Measurements from ENCODE around the gene CDK14.

Gene CDK14

DNA sequence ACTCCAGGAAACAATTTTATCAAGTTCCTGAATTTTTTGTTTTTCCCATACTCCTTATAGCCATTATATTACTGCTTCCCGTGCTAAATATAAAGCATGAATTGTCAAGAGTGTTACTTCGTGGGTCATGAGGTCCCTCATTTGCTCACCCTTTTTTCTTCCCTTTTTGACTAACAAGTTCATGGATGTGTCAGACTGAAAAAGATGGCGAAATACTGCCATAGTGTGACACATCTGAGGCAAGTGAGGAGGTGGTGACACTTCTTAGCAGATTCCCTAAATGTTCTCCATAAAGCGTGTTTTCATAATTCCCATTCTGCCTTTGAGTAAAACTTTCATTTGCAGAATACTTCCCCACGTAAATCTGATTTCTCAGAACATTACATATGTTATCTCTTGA is 398.5 kb downstream of the CDK14 start:
- H3K4me3 ChIP-seq (ENCODE audit: extremely low read depth, insufficient read depth, low read length, poor library complexity, severe bottlenecking): no peak overlapping the region
- 93 to 100% methylated on average over 3 of the region's 5 CpGs for WGBS, 2 experiments (ENCODE audit: insufficient coverage in 2 of 2)

DNA sequence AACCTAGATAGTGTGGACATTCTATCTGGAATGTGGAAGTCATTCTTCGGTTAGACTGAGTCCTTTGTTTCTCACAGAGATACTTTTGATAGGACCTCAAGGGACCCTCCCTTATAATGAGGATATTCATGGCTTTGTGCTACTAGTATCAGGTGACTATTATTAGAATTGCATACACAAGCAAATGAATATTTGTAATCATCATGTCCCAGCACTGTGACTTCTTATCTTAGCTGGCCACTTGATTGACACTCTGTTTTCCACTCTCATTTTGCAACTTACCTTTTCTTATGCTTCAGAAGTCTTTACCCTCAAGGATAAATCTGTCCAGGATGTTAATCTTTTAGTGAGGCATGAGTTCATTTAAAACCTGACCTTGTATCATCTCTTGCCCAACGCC is 399.9 kb downstream of the CDK14 start:
- H3K4me3 ChIP-seq (ENCODE audit: extremely low read depth, insufficient read depth, low read length, poor library complexity, severe bottlenecking): no peak overlapping the region
- no peak overlapping the region for H3K27ac ChIP-seq (ENCODE audit: low read depth, low read length, severe bottlenecking)
- WGBS, 2 experiments (ENCODE audit: insufficient coverage in 2 of 2): 86% methylated on average over 1 of the region's 2 CpGs; no CpG with 5 or more reads in 1 of the 2 experiments
- H3K4me1 ChIP-seq (ENCODE audit: control insufficient read depth, insufficient read depth, low read length, poor library complexity, severe bottlenecking): peaks cover 19% of the 10 kb centered on the region
- no peaks in the 10 kb centered on the region for H3K9me3 ChIP-seq (ENCODE audit: control insufficient read depth, low read length)
- H3K36me3 ChIP-seq (ENCODE audit: control insufficient read depth, insufficient read depth, low read length): peaks cover 8% of the 10 kb centered on the region

More for the DNA sequence above, 398.5 kb downstream of the CDK14 start:
- H3K9me3 ChIP-seq (ENCODE audit: control insufficient read depth, low read length): no peaks in the 10 kb centered on the region
- H3K4me1 ChIP-seq (ENCODE audit: control insufficient read depth, insufficient read depth, low read length, poor library complexity, severe bottlenecking): peaks cover 5% of the 10 kb centered on the region
- no peak overlapping the region for H3K27ac ChIP-seq (ENCODE audit: low read depth, low read length, severe bottlenecking)
- H3K36me3 ChIP-seq (ENCODE audit: control insufficient read depth, insufficient read depth, low read length): peaks cover 8% of the 10 kb centered on the region

- no CpG with 5 or more reads among the region's 5 CpGs for WGBS, 2 experiments (ENCODE audit: insufficient coverage in 2 of 2)
- Histone ChIP-seq H3K27ac (ENCODE audit: low read depth, low read length, severe bottlenecking) (peak overlapping the region; percentile 61), H3K4me1 (ENCODE audit: control insufficient read depth, insufficient read depth, low read length, poor library complexity, severe bottlenecking) (peaks cover 23% of the 10 kb centered on the region), H3K4me3 (ENCODE audit: extremely low read depth, insufficient read depth, low read length, poor library complexity, severe bottlenecking) (no peak overlapping the region), H3K36me3 (ENCODE audit: control insufficient read depth, insufficient read depth, low read length) (peaks cover 2% of the 10 kb centered on the region), H3K9me3 (ENCODE audit: control insufficient read depth, low read length) (no peaks in the 10 kb centered on the region)
Measured at GRCh38 chr7:90999989-91000979, 404.2 kb downstream of the CDK14 start.

- Histone ChIP-seq H3K36me3 (ENCODE audit: control insufficient read depth, insufficient read depth, low read length) (peaks cover 2% of the 10 kb centered on the region), H3K4me3 (ENCODE audit: extremely low read depth, insufficient read depth, low read length, poor library complexity, severe bottlenecking) (no peak overlapping the region), H3K4me1 (ENCODE audit: control insufficient read depth, insufficient read depth, low read length, poor library complexity, severe bottlenecking) (peaks cover 13% of the 10 kb centered on the region), H3K27ac (ENCODE audit: low read depth, low read length, severe bottlenecking) (no peak overlapping the region), H3K9me3 (ENCODE audit: control insufficient read depth, low read length) (no peaks in the 10 kb centered on the region)
- WGBS, 2 experiments (ENCODE audit: insufficient coverage in 2 of 2): 93 to 95% methylated on average over 3 to 4 of the region's 4 CpGs
Measured at GRCh38 chr7:91005024-91005423, 408.9 kb downstream of the CDK14 start.

GRCh38 chr7:91005841-91006240 is 409.7 kb downstream of the CDK14 start:
- Histone ChIP-seq H3K4me1 (ENCODE audit: control insufficient read depth, insufficient read depth, low read length, poor library complexity, severe bottlenecking) (peaks cover 5% of the 10 kb centered on the region), H3K36me3 (ENCODE audit: control insufficient read depth, insufficient read depth, low read length) (peaks cover 2% of the 10 kb centered on the region), H3K9me3 (ENCODE audit: control insufficient read depth, low read length) (no peaks in the 10 kb centered on the region), H3K27ac (ENCODE audit: low read depth, low read length, severe bottlenecking) (no peak overlapping the region), H3K4me3 (ENCODE audit: extremely low read depth, insufficient read depth, low read length, poor library complexity, severe bottlenecking) (no peak overlapping the region)
- WGBS, 2 experiments (ENCODE audit: insufficient coverage in 2 of 2): 90 to 91% methylated on average over 8 to 9 of the region's 9 CpGs

DNA sequence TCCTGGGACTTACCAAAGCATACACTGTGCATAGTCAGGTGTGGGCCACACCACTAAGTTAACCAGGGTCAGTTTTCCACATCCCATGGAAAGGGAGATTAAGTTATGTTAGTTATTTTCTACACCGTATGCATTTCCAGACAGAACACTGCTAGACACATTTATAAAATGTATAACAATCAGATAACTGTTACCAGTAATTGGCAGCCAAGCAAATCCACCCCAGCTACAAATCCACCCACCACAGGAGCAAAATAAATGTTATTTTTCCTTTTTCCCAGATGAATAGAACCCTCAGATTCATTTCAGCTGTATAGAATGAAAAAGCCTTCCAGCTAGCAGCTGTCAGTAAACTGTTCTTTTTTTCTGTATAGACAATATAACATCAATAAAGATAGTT is 411.2 kb downstream of the CDK14 start:
- Histone ChIP-seq H3K4me3 (ENCODE audit: extremely low read depth, insufficient read depth, low read length, poor library complexity, severe bottlenecking) (no peak overlapping the region), H3K4me1 (ENCODE audit: control insufficient read depth, insufficient read depth, low read length, poor library complexity, severe bottlenecking) (no peaks in the 10 kb centered on the region), H3K27ac (ENCODE audit: low read depth, low read length, severe bottlenecking) (no peak overlapping the region), H3K36me3 (ENCODE audit: control insufficient read depth, insufficient read depth, low read length) (peaks cover 2% of the 10 kb centered on the region), H3K9me3 (ENCODE audit: control insufficient read depth, low read length) (no peaks in the 10 kb centered on the region)
- WGBS, 2 experiments (ENCODE audit: insufficient coverage in 2 of 2): no CpG with 5 or more reads among the region's 1 CpG

DNA sequence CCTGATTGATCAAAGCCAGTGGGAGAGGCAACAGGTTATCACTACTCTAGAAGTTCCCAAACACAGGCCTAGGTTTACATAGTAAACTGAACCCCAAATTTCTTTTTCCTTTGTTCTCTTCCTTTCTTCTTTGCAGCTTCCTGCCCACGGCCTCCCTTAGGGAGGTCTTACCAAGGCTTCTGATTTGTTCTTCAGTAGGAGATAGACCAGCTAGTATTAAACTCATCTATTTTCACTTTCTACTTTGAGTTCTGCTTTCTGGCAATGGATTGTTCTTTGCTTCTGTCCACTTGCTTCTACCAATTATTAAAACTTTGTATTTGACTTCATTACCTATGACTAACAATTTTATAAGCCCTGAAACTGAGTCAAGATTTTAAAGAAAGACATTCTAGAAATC is 417.0 kb downstream of the CDK14 start:
- no peak overlapping the region for H3K27ac ChIP-seq (ENCODE audit: low read depth, low read length, severe bottlenecking)
- no peaks in the 10 kb centered on the region for H3K4me1 ChIP-seq (ENCODE audit: control insufficient read depth, insufficient read depth, low read length, poor library complexity, severe bottlenecking)
- WGBS, 2 experiments (ENCODE audit: insufficient coverage in 2 of 2): 83 to 100% methylated on average over 1 of the region's 1 CpG
- H3K9me3 ChIP-seq (ENCODE audit: control insufficient read depth, low read length): no peaks in the 10 kb centered on the region
- H3K4me3 ChIP-seq (ENCODE audit: extremely low read depth, insufficient read depth, low read length, poor library complexity, severe bottlenecking): no peak overlapping the region
- H3K36me3 ChIP-seq (ENCODE audit: control insufficient read depth, insufficient read depth, low read length): no peaks in the 10 kb centered on the region

GRCh38 chr7:91019686-91020385 is 423.7 kb downstream of the CDK14 start:
- Histone ChIP-seq H3K36me3 (ENCODE audit: control insufficient read depth, insufficient read depth, low read length) (no peaks in the 10 kb centered on the region), H3K27ac (ENCODE audit: low read depth, low read length, severe bottlenecking) (no peak overlapping the region), H3K4me3 (ENCODE audit: extremely low read depth, insufficient read depth, low read length, poor library complexity, severe bottlenecking) (no peak overlapping the region), H3K9me3 (ENCODE audit: control insufficient read depth, low read length) (no peaks in the 10 kb centered on the region), H3K4me1 (ENCODE audit: control insufficient read depth, insufficient read depth, low read length, poor library complexity, severe bottlenecking) (no peaks in the 10 kb centered on the region)
- 100% methylated on average over 1 of the region's 2 CpGs for WGBS, 2 experiments (ENCODE audit: insufficient coverage in 2 of 2)

DNA sequence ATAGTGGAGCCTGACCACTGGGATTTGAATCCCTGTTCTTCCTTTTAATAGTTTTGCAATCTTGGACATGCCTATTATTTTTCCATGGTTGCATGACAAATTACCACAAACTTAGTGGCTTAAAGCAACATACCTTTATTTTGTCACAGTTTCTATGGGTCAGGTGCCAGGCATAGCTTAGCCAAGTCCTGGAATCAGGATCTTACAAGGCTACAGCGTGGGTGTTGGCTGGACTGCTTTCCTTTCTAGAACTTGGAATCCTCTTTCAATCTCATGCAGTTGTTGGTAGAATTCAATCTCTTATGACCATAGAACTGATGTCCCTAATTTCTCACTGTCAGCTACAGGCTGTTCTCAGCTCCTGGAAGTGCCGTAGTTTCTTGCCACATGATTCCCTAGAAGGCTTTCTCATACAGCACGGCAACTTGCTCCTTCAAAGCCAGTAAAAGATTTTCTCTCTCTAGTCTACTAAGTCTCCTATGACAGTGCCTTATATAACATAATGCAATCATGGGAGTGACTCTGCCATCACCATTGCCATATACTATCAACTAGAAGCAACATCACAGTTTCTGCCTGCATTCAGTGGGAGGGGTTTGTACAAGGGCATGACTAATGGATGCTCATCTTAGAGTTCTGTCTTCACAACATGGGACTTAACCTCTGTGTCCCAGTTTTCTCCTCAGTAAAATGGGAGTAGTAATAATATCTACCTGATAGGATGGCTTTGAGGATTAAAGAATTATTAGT is 424.7 kb downstream of the CDK14 start:
- no peak overlapping the region for H3K27ac ChIP-seq (ENCODE audit: low read depth, low read length, severe bottlenecking)
- H3K9me3 ChIP-seq (ENCODE audit: control insufficient read depth, low read length): no peaks in the 10 kb centered on the region
- 100% methylated on average over 3 of the region's 3 CpGs for WGBS, 2 experiments (ENCODE audit: insufficient coverage in 2 of 2)
- no peak overlapping the region for H3K4me3 ChIP-seq (ENCODE audit: extremely low read depth, insufficient read depth, low read length, poor library complexity, severe bottlenecking)
- H3K36me3 ChIP-seq (ENCODE audit: control insufficient read depth, insufficient read depth, low read length): no peaks in the 10 kb centered on the region
- H3K4me1 ChIP-seq (ENCODE audit: control insufficient read depth, insufficient read depth, low read length, poor library complexity, severe bottlenecking): no peaks in the 10 kb centered on the region

DNA sequence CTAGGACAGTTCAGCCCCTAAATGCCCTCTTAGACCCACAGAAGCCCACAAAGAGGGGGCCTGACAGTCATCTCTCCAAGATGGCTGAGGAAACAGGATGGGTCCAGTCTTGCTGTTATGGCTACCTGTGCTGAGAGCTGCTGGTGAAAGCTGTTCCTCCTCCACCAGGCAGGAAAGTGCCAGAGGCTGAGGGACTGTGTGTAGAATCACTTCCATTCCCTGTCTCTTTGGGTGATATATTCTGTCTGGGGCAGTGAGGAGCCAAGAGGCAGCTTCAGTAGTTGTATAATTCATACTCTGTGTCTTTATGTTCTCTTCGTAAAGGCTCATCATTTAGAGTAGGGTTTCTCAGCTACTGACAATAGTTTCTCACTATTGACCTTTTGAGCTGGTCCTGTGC is 425.8 kb downstream of the CDK14 start:
- no peak overlapping the region for H3K4me3 ChIP-seq (ENCODE audit: extremely low read depth, insufficient read depth, low read length, poor library complexity, severe bottlenecking)

More for the DNA sequence above, 425.8 kb downstream of the CDK14 start:
- no peak overlapping the region for H3K27ac ChIP-seq (ENCODE audit: low read depth, low read length, severe bottlenecking)
- WGBS, 2 experiments (ENCODE audit: insufficient coverage in 2 of 2): no CpG with 5 or more reads among the region's 1 CpG
- H3K36me3 ChIP-seq (ENCODE audit: control insufficient read depth, insufficient read depth, low read length): no peaks in the 10 kb centered on the region
- no peaks in the 10 kb centered on the region for H3K9me3 ChIP-seq (ENCODE audit: control insufficient read depth, low read length)
- no peaks in the 10 kb centered on the region for H3K4me1 ChIP-seq (ENCODE audit: control insufficient read depth, insufficient read depth, low read length, poor library complexity, severe bottlenecking)

Measured in mesodermal cell (in vitro differentiated cells).